ENCODE measurements around the gene UBE3D. TPM values are rescaled to one million over a fixed set of nuclear protein-coding genes. Genes with fewer than 3 reads are reported as not detected.

The UBE3D gene
- total and polyA plus RNA-seq, 2 of the 4 experiments (the other 2 are of a cell fraction), result 3.2 to 6.3 TPM

DNA sequence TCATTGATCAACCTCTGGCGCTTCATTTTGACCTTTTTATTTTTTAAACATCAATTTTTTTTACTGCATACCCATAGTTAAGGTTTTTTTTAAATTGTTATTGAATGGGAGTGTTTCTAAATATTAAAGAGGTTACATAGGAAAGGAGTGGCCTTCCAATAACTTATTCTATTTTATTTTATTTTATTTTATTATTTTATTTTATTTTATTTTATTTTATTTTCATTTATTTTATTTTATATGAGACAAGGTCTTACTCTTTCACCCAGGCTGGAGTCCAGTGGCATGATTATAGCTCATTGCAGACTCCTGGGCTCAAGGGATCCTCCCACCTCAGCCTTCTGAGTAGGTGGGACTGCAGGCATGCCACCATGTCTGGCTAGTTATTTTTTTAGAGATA, 32.0 kb upstream of the UBE3D start:
- H2BK20ac ChIP-seq (ENCODE audit: low read depth, low read length), result no peak overlapping the region
- no peak overlapping the region for H2BK5ac ChIP-seq (ENCODE audit: low read depth, low read length, poor library complexity, severe bottlenecking)
- H3K4ac ChIP-seq (ENCODE audit: low read depth, low read length), result no peak overlapping the region
- H3K9me1 ChIP-seq (ENCODE audit: insufficient read depth, low read length), result no peaks in the 10 kb centered on the region
- in situ Hi-C loops (cut with MboI; ENCODE audit: low sequenced_read_pairs), result no loop called here
- peaks cover 8 to 19% of the 10 kb centered on the region in 2 experiments; a peak in 3 of 4 replicates for H3K79me1 ChIP-seq (ENCODE audit: low read depth in 1 of 2, low read length in 2 of 2)
- H4K91ac ChIP-seq (ENCODE audit: insufficient read depth, low read depth, low read length), result no peak overlapping the region
- no CpG with 5 or more reads among the region's 1 CpG for WGBS, 2 experiments (ENCODE audit: extremely low coverage in 2 of 2, insufficient read length in 1 of 2)
- H3K9ac ChIP-seq (ENCODE audit: low read depth, low read length), result no peak overlapping the region
- BruUV-seq (replicated peaks), result no TSS peak
- no peak overlapping the region for H2BK120ac ChIP-seq (ENCODE audit: low read depth, low read length)
- H3K18ac ChIP-seq (ENCODE audit: low read depth, low read length), result no peak overlapping the region
- DNase-seq (no peak), ATAC-seq (ENCODE audit: low read depth) (no peak)
- no peaks in the 10 kb centered on the region for H3K36me3 ChIP-seq (ENCODE audit: control insufficient read depth, insufficient read depth, low read length)
- dilution Hi-C loops (cut with HindIII; ENCODE audit: low sequenced_read_pairs, unreplicated experiment), result no loop called here
- H3K27me3 ChIP-seq (ENCODE audit: control insufficient read depth, insufficient read depth, low read length), result no peaks in the 10 kb centered on the region
- intact Hi-C loops (cut with micrococcal nuclease), result no loop called here
- no peak overlapping the region for H3K23ac ChIP-seq (ENCODE audit: low read depth, low read length)
- no peak overlapping the region for H2BK15ac ChIP-seq (ENCODE audit: low read depth, low read length)
- H3K14ac ChIP-seq (replicated peaks; ENCODE audit: low read depth, low read length), result no peak overlapping the region
- no peak overlapping the region for H3K56ac ChIP-seq (ENCODE audit: extremely low read depth, insufficient read depth, low read length)
- H4K5ac ChIP-seq (ENCODE audit: low read depth, low read length), result no peak overlapping the region
- no peaks in the 10 kb centered on the region for H3K9me3 ChIP-seq (ENCODE audit: control insufficient read depth, insufficient read depth, low read length)
- no peak overlapping the region for H2AK9ac ChIP-seq (replicated peaks; ENCODE audit: low read depth, low read length, poor library complexity)
- ChIA-PET CTCF (interaction anchor here (1.0 kb wide), 1 partner anchor 118 kb away, joined by 3 read pairs; no protein-coding TSS in a partner anchor), POLR2A (ENCODE audit: unreplicated experiment) (no interaction called here)
- H3K27ac ChIP-seq (ENCODE audit: insufficient read depth, low read length), result no peak overlapping the region
- TF ChIP-seq RCOR1 (IDR thresholded peaks at IDR 0.05; ENCODE audit: insufficient replicate concordance, low read length), result no peak
- TF ChIP-seq, protein P1, sequence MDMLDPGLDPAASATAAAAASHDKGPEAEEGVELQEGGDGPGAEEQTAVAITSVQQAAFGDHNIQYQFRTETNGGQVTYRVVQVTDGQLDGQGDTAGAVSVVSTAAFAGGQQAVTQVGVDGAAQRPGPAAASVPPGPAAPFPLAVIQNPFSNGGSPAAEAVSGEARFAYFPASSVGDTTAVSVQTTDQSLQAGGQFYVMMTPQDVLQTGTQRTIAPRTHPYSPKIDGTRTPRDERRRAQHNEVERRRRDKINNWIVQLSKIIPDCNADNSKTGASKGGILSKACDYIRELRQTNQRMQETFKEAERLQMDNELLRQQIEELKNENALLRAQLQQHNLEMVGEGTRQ (IDR thresholded peaks at IDR 0.05; ENCODE audit: low read depth, low read length), result no peak
- TF ChIP-seq CEBPB (IDR thresholded peaks at IDR 0.05; ENCODE audit: low read depth, low read length), result no peak
- TF ChIP-seq MAFK (IDR thresholded peaks at IDR 0.05; ENCODE audit: low read depth, low read length), result no peak
- TF ChIP-seq FOS (IDR thresholded peaks at IDR 0.05; ENCODE audit: low read depth, low read length), result no peak
- no peak for TF ChIP-seq CHD1 (IDR thresholded peaks at IDR 0.05; ENCODE audit: low read depth, low read length)
- TF ChIP-seq, protein P2, sequence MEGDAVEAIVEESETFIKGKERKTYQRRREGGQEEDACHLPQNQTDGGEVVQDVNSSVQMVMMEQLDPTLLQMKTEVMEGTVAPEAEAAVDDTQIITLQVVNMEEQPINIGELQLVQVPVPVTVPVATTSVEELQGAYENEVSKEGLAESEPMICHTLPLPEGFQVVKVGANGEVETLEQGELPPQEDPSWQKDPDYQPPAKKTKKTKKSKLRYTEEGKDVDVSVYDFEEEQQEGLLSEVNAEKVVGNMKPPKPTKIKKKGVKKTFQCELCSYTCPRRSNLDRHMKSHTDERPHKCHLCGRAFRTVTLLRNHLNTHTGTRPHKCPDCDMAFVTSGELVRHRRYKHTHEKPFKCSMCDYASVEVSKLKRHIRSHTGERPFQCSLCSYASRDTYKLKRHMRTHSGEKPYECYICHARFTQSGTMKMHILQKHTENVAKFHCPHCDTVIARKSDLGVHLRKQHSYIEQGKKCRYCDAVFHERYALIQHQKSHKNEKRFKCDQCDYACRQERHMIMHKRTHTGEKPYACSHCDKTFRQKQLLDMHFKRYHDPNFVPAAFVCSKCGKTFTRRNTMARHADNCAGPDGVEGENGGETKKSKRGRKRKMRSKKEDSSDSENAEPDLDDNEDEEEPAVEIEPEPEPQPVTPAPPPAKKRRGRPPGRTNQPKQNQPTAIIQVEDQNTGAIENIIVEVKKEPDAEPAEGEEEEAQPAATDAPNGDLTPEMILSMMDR (conservative IDR thresholded peaks at IDR 0.05; ENCODE audit: low read depth, low read length), result no peak
- no peak for TF ChIP-seq POLR2A (IDR thresholded peaks at IDR 0.05; ENCODE audit: low read depth, low read length)
- no peak for TF ChIP-seq MAZ (IDR thresholded peaks at IDR 0.05; ENCODE audit: borderline replicate concordance, low read depth, low read length)
- TF ChIP-seq SMC3 (IDR thresholded peaks at IDR 0.05; ENCODE audit: low read depth, low read length), result no peak
- TF ChIP-seq BHLHE40 (IDR thresholded peaks at IDR 0.05; ENCODE audit: low read depth, low read length), result no peak
- no peak for TF ChIP-seq NFE2L2 (IDR thresholded peaks at IDR 0.05; ENCODE audit: low read depth, low read length)
- TF ChIP-seq, protein P3, sequence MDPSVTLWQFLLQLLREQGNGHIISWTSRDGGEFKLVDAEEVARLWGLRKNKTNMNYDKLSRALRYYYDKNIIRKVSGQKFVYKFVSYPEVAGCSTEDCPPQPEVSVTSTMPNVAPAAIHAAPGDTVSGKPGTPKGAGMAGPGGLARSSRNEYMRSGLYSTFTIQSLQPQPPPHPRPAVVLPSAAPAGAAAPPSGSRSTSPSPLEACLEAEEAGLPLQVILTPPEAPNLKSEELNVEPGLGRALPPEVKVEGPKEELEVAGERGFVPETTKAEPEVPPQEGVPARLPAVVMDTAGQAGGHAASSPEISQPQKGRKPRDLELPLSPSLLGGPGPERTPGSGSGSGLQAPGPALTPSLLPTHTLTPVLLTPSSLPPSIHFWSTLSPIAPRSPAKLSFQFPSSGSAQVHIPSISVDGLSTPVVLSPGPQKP (IDR thresholded peaks at IDR 0.05; ENCODE audit: borderline replicate concordance, low read depth, low read length), result no peak
- H3K4me2 ChIP-seq (ENCODE audit: low read depth, low read length), result no peak overlapping the region
- H4K20me1 ChIP-seq (ENCODE audit: insufficient read depth, low read length), result peaks cover 3% of the 10 kb centered on the region; the same call in 1 of the 2 replicates
- H4K8ac ChIP-seq (ENCODE audit: low read depth in 2 of 2, low read length in 2 of 2), result no peak overlapping the region
- H3K4me3 ChIP-seq (ENCODE audit: insufficient read depth, low read depth, low read length), result no peak overlapping the region
- no peaks in the 10 kb centered on the region; the same call in 1 of the 2 replicates for H3K4me1 ChIP-seq (ENCODE audit: control insufficient read depth, insufficient read depth, low read length)
- H2AK5ac ChIP-seq (ENCODE audit: low read depth, low read length), result no peak overlapping the region
- no peak overlapping the region for H2AFZ ChIP-seq (replicated peaks; ENCODE audit: low read length, poor library complexity)

All from IMR-90 (cell line).